K562 (cell line): ENCODE data around the gene ATP8B2. TPM values are rescaled to one million over a fixed set of nuclear protein-coding genes. Genes with fewer than 3 reads are reported as not detected.

ENCODE experiments used
- CTCFL ChIP-seq: IDR thresholded peaks from 2 replicates; pipeline ENCODE4 v1.6.1; 2011; ENCODE audit warnings: borderline replicate concordance, low read depth, mild to moderate bottlenecking, moderate library complexity, low read length; ENCODE audit not compliant: insufficient read depth, poor library complexity, severe bottlenecking
- ESRRA ChIP-seq: fragments of 450-650 bp; IDR thresholded peaks from 2 replicates; pipeline ENCODE4 v1.6.1; 2014; ENCODE audit warnings: low read depth, mild to moderate bottlenecking, moderate library complexity, borderline replicate concordance
- HNRNPL ChIP-seq: fragments of 200-400 bp; formaldehyde crosslinking; IDR thresholded peaks from 2 replicates; pipeline ENCODE4 v1.6.1; 2017; ENCODE audit warnings: low read depth, mild to moderate bottlenecking, low read length
- SAFB ChIP-seq: fragments of 200-400 bp; formaldehyde crosslinking; IDR thresholded peaks from 2 replicates; pipeline ENCODE4 v1.6.1; 2017; ENCODE audit warnings: low read depth, low read length, borderline replicate concordance
- SRSF9 ChIP-seq: fragments of 200-400 bp; formaldehyde crosslinking; IDR thresholded peaks from 2 replicates; pipeline ENCODE4 v1.6.1; 2017; ENCODE audit warnings: low read depth, low read length, borderline replicate concordance
- SUPT5H ChIP-seq: fragments of 450-650 bp; IDR thresholded peaks from 2 replicates; pipeline ENCODE4 v1.6.1; 2016
- ZKSCAN1 ChIP-seq: fragments of 150-350 bp; IDR thresholded peaks from 2 replicates; pipeline ENCODE4 v1.6.1; 2016; ENCODE audit warnings: low read depth, low read length
- polyA plus RNA-seq, 8 experiments: library from polyadenylated mRNA; depleted of rRNA in 4 of 8; stranded (reverse) in 5 of 8; unstranded in 3 of 8; fragments of >200 nt; fragmentation: Nextera tagmentation in 2 of 8; fragmentation: Illumina TruSeq in 1 of 8; extraction: Ambion mirVana in 2 of 8; extraction: Trizol in 1 of 8; gene quantifications; 2 replicates each; pipeline versions ENCODE4 v1.2.1 to v1.2.3, GENCODE V29; 2011 to 2014; ENCODE audit warnings: inconsistent platforms in 1 of 8, missing spikeins in 1 of 8
- total RNA-seq, 7 experiments: library from RNA; depleted of rRNA in 6 of 7; stranded (reverse); fragments of >200 nt in 6 of 7; fragmentation: Illumina TruSeq in 2 of 7; extraction: Trizol in 2 of 7; gene quantifications; 2 replicates each; pipeline versions ENCODE4 v1.2.1 to v1.2.3, GENCODE V29; 2011 to 2021; ENCODE audit warnings: low replicate concordance in 1 of 7
- TF ChIP-seq, protein P1 (sequence below), 3 experiments: fragments of 200-800 bp in 1 of 3; sonication (Bioruptor generic) in 1 of 3; sonication (generic) in 1 of 3; formaldehyde crosslinking in 1 of 3; IDR thresholded peaks; 2 replicates each; pipeline versions ENCODE4 v1.6.1 to v1.8.0; 2016 to 2022; ENCODE audit warnings: mild to moderate bottlenecking in 2 of 3, missing compliant biosample characterization in 2 of 3, missing genetic modification characterization in 2 of 3, missing genetic modification reagents in 1 of 3

The ATP8B2 gene
- total and polyA plus RNA-seq, 9 of the 15 experiments (the other 6 are each of a cell fraction or from before 2014, with no cell fraction given): 0.27 to 33.2 (median 18.4) TPM

DNA sequence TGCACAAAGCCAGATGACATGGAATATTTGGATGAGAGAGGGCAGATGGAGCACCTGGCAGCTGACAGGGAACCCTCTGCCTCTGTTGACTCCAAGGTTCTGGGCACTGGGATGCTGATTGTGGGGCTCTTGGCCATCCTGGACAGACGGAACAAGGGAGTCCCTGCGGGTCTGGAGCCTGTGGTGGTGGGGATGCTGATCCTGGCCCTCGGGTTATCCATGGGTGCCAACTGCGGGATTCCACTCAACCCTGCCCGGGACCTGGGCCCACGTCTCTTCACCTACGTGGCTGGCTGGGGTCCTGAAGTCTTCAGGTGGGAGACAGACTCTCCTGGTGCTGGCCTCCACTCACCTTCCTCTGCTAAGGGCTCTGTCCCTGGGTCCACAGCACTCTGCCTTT is 1.8 kb upstream of the ATP8B2 start (continued):
- no peak for TF ChIP-seq ESRRA
- TF ChIP-seq HNRNPL: no peak
- TF ChIP-seq SUPT5H: no peak
- TF ChIP-seq SRSF9: no peak
- no peak for TF ChIP-seq SAFB
- no peak for TF ChIP-seq ZKSCAN1
- TF ChIP-seq, protein P1, sequence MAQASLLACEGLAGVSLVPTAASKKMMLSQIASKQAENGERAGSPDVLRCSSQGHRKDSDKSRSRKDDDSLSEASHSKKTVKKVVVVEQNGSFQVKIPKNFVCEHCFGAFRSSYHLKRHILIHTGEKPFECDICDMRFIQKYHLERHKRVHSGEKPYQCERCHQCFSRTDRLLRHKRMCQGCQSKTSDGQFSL (CRISPR knock-in tag; IDR thresholded peaks at IDR 0.05): no peak
- TF ChIP-seq, protein P1 (tag; IDR thresholded peaks at IDR 0.05): no peak
- no peak for TF ChIP-seq CTCFL
